Peyer's patch (tissue), 4 donors: Measurements from ENCODE around the gene TMEM131. TPM values are rescaled to one million over a fixed set of nuclear protein-coding genes. Genes with fewer than 3 reads are reported as not detected.

Experiments
- DNase-seq, 3 donors: peaks; one replicate each; pipeline ENCODE4 v3.0.0-alpha.2; 2017 to 2019
- H3K27ac ChIP-seq, 4 donors: fragments of 200-600 bp; sonication (generic); one replicate each; pipeline ENCODE4 v1.5.1; 2016 to 2019
- H3K27me3 ChIP-seq, 2 donors: fragments of 200-600 bp; sonication (generic); one replicate each; pipeline ENCODE4 v1.5.1; 2019
- H3K36me3 ChIP-seq, 3 donors: fragments of 200-600 bp; sonication (generic); one replicate each; pipeline ENCODE4 v1.5.1; 2016 to 2019
- H3K4me1 ChIP-seq, 4 donors: fragments of 200-600 bp; sonication (generic); one replicate each; pipeline ENCODE4 v1.5.1; 2016 to 2019
- H3K4me3 ChIP-seq, 4 donors: fragments of 200-600 bp; sonication (generic); 1 replicate in 3 of 4; 2 replicates in 1 of 4; pipeline ENCODE4 v1.5.1; 2016 to 2019; ENCODE audit warnings: mild to moderate bottlenecking in 1 of 4
- H3K9me3 ChIP-seq, 4 donors: fragments of 200-600 bp; sonication (generic); one replicate each; pipeline ENCODE4 v1.5.1; 2016 to 2019; ENCODE audit warnings: mild to moderate bottlenecking in 1 of 4
- CTCF ChIP-seq, 6 experiments: fragments of 450-650 bp in 4 of 6; fragments of 200-600 bp in 2 of 6; sonication (generic) in 1 of 6; IDR thresholded peaks; one replicate each; pipeline ENCODE4 v1.5.1; 2017 to 2019; ENCODE audit warnings: antibody characterized with exemption in 6 of 6, mild to moderate bottlenecking in 3 of 6, moderate library complexity in 1 of 6
- POLR2A ChIP-seq, 2 donors: fragments of 450-650 bp; IDR thresholded peaks; one replicate each; pipeline ENCODE4 v1.5.1; 2017; ENCODE audit warnings: antibody characterized with exemption in 2 of 2, mild to moderate bottlenecking in 2 of 2, moderate library complexity in 2 of 2
- total RNA-seq, 4 donors: library from RNA; depleted of rRNA; stranded (reverse); fragments of >200 nt; gene quantifications; one replicate each; pipeline ENCODE4 v1.1.0, GENCODE V29; 2016

The TMEM131 gene
- total RNA-seq, 4 donors from 2014 or later, result 64.6 to 86.3 (median 74.5) TPM

- Histone ChIP-seq H3K9me3 (peaks cover 0 to 8% (median 0%) of the 10 kb centered on the region in 4 donors), H3K27ac (no peak overlapping the region), H3K36me3 (no peaks in the 10 kb centered on the region), H3K4me3 (no peak overlapping the region), H3K27me3 (no peaks in the 10 kb centered on the region), H3K4me1 (peaks cover 0 to 3% (median 0%) of the 10 kb centered on the region in 4 donors)
- peak in 2 of 3 donors; percentile 29 to 37 for DNase-seq
- TF ChIP-seq POLR2A (IDR thresholded peaks at IDR 0.05) (no peak), CTCF (IDR thresholded peaks at IDR 0.05) (no peak)
Observed at GRCh38 chr2:97732436-97733340, 263.1 kb downstream of the TMEM131 start.

GRCh38 chr2:97731274-97732020, 264.3 kb downstream of the TMEM131 start:
- Histone ChIP-seq H3K9me3 (peaks cover 0 to 8% (median 1%) of the 10 kb centered on the region in 4 donors), H3K4me3 (no peak overlapping the region), H3K27me3 (no peaks in the 10 kb centered on the region), H3K4me1 (peaks cover 0 to 3% (median 0%) of the 10 kb centered on the region in 4 donors), H3K27ac (no peak overlapping the region), H3K36me3 (no peaks in the 10 kb centered on the region)
- TF ChIP-seq CTCF (IDR thresholded peaks at IDR 0.05) (no peak), POLR2A (IDR thresholded peaks at IDR 0.05) (no peak)
- peak in 2 of 3 donors; percentile 23 to 30 for DNase-seq

GRCh38 chr2:97730245-97730644, 265.5 kb downstream of the TMEM131 start:
- Histone ChIP-seq H3K4me1 (peaks cover 0 to 3% (median 0%) of the 10 kb centered on the region in 4 donors), H3K27ac (no peak overlapping the region), H3K9me3 (peaks cover 0 to 8% (median 1%) of the 10 kb centered on the region in 4 donors), H3K36me3 (no peaks in the 10 kb centered on the region), H3K4me3 (no peak overlapping the region), H3K27me3 (no peaks in the 10 kb centered on the region)
- TF ChIP-seq CTCF (IDR thresholded peaks at IDR 0.05) (no peak), POLR2A (IDR thresholded peaks at IDR 0.05) (no peak)
- peak in 1 of 3 donors; percentile 7 for DNase-seq

- H3K27ac ChIP-seq, result no peak overlapping the region
- TF ChIP-seq CTCF (IDR thresholded peaks at IDR 0.05), result no peak
- peak in 2 of 3 donors; percentile 32 to 44 for DNase-seq
Observed at GRCh38 chr2:97728091-97728731, 267.5 kb downstream of the TMEM131 start.

GRCh38 chr2:97727296-97727695, 268.5 kb downstream of the TMEM131 start:
- no peaks in the 10 kb centered on the region for H3K27me3 ChIP-seq
- DNase-seq, result peak in 2 of 3 donors; percentile 7 to 28
- peaks cover 0 to 3% (median 0%) of the 10 kb centered on the region in 4 donors for H3K4me1 ChIP-seq
- no peak overlapping the region for H3K4me3 ChIP-seq
- H3K36me3 ChIP-seq, result no peaks in the 10 kb centered on the region
- no peak for TF ChIP-seq POLR2A (IDR thresholded peaks at IDR 0.05)
- no peak for TF ChIP-seq CTCF (IDR thresholded peaks at IDR 0.05)
- peaks cover 0 to 8% (median 1%) of the 10 kb centered on the region in 4 donors for H3K9me3 ChIP-seq
- no peak overlapping the region for H3K27ac ChIP-seq

More at GRCh38 chr2:97728091-97728731, 267.5 kb downstream of the TMEM131 start:
- Histone ChIP-seq H3K9me3 (peaks cover 0 to 8% (median 1%) of the 10 kb centered on the region in 4 donors), H3K4me3 (no peak overlapping the region), H3K36me3 (no peaks in the 10 kb centered on the region), H3K27me3 (no peaks in the 10 kb centered on the region), H3K4me1 (peaks cover 0 to 3% (median 0%) of the 10 kb centered on the region in 4 donors)
